Activated effector memory CD4-positive, alpha-beta T cell treated with anti-CD3 and anti-CD28 coated beads, Interleukin-2, amount 50 U/mL, for 16 hours (primary cell): Measurements from ENCODE around the gene TSNAXIP1.
A peak's percentile ranks its signal among the peaks of the same experiment; 100 is the strongest.
"Not testable (repeated sequence)": the region's sequence is repeated elsewhere in the genome, so short reads cannot be mapped to it uniquely, and the experiment has no call there.

Source experiments
- DNase-seq: peaks from one replicate; pipeline ENCODE4 v3.0.0-alpha.2; 2020

TSNAXIP1 gene

DNA sequence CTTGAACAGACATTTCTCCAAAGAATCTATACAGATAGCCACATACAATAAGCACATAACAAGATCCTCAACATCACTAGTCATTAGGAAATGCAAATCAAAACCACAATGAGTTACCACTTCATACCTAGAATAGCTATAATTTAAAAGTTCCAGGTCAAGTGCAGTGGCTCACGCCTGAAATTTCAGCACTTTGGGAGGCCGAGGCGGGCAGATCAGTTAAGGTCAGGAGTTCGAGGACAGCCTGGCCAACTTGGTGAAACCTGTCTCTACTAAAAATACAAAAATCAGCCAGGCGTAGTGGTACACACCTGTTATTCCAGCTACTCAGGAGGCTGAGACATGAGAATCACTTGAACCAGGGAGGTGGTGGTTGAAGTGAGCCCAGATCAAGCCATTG, 20.2 kb upstream of the TSNAXIP1 start:
- DNase-seq, result no peak

DNA sequence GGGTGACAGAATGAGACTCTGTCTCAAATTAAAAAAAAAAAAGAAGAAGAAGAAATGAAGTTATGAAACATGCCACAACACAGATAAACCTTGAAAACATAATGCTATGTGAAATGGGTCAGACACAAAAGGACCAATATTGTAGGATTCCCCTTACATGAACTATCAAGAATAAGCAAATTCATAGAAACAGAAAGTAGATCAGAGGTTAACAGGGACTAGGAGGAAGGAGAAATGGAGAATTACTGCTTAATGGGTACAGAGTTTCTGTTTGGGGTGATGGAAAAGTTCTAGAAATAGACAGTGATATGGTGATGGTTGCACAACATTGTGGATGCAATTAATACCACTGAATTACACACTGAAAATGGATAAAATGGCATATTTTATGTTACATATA, 16.6 kb upstream of the TSNAXIP1 start:
- DNase-seq, result no peak

- no peak for DNase-seq
These were observed 10.5 kb upstream of the TSNAXIP1 start for GRCh38 chr16:67796099-67796718.

GRCh38 chr16:67800338-67800926, 6.3 kb upstream of the TSNAXIP1 start:
- DNase-seq, result no peak

GRCh38 chr16:67801241-67801640, 5.4 kb upstream of the TSNAXIP1 start:
- DNase-seq, result no peak

DNA sequence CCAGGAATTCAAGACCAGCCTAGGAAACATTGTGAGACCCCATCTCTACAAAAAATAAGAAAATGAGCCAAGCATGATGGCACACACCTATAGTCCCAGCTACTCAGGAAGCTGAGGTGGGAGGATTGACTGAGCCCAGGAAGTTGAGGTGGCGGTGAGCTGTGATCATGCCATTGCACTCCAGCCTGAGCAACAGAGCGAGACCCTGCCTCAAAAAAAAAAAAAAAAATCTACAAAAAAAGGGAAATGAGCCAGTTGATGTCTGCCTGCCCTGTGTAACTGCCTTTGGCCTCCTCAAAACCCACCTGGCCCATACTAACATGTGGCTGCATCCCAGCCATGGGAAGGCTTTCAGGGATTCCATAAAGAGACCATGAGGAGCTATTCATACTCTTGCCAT, 4.8 kb upstream of the TSNAXIP1 start:
- DNase-seq, result peak; percentile 73

GRCh38 chr16:67803894-67804293, 2.8 kb upstream of the TSNAXIP1 start:
- DNase-seq, result no peak

GRCh38 chr16:67804853-67805542, 1.7 kb upstream of the TSNAXIP1 start:
- no peak for DNase-seq

DNA sequence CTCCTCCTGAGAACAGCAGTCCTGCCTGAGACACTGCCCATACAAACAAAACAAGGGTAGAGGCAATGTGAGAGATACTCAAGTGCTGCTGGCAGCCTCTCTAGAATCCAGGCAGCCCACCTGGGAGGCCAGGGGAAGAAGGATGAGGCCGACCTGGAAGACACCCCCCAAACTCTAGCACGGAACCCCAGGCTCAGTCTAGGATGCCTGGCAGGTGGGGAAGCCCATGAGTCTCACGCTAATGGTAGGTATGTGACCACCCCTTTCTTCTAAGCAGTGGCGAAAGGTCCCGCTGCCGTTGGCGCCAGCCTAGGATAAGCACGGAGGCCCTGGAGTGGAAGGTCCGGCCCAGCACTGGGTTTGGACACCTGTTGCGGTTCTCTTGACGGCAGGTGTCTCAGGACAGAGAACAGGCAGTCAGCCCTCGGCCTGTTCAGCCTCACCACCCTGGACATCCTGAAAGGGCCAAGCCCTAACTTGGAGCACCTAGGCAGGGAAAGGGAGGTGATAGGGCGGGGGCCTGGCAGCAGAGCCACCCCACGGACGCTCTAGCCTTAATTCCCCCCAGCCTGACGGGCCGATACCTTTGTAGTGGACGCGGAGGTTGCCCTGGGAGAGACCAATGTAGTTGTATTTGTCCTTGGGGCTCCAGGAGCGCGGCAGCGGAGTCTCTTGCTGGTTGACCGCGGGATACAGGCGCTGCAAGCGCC, 816 bp upstream of the TSNAXIP1 start:
- DNase-seq, result no peak

DNA sequence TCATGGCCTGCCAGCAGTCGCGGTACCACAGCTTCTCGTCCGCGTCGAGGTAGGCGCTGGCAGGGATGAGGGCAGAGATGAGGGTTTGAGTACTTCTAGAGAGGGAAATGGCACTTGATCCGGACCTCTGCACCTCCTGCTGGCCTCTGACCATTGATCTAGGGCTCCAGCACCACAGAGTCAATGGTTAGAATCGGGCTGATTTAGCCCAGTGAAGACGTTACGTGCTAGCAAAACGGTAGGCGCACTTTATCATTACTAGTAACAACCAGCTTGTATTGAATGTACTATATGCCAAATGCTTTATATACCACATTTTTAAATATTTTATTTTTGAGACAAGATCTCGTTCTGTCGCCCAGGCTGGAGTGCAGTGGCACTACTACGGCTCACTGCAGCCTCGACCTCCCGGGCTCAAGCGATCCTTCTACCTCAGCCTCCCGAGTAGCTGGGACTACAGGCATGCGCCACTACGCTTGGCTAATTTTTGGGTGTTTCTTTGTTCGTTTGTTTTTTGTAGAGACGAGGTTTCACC, 526 bp downstream of the TSNAXIP1 start:
- DNase-seq, result no peak

DNA sequence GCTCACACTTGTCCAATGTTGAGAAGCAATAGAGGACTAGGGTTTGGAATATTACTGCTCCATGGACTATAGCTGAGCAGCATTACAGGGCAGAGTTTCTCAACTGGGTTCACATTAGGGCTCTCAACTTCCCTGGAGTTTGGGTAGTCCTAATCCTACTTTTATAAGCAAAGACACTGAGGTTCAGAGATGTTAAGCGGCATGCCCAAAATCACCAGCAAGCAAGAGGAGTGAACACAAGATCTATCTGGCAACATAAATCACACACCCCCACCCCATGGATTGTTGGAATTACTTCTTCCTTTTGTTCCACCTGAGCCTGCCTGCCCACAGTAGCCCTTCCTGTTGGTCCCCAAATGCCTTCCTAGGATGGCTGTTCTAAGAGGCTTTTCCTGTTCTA, 5.2 kb downstream of the TSNAXIP1 start:
- no peak for DNase-seq

GRCh38 chr16:67814567-67814966, 7.9 kb downstream of the TSNAXIP1 start:
- no peak for DNase-seq

DNA sequence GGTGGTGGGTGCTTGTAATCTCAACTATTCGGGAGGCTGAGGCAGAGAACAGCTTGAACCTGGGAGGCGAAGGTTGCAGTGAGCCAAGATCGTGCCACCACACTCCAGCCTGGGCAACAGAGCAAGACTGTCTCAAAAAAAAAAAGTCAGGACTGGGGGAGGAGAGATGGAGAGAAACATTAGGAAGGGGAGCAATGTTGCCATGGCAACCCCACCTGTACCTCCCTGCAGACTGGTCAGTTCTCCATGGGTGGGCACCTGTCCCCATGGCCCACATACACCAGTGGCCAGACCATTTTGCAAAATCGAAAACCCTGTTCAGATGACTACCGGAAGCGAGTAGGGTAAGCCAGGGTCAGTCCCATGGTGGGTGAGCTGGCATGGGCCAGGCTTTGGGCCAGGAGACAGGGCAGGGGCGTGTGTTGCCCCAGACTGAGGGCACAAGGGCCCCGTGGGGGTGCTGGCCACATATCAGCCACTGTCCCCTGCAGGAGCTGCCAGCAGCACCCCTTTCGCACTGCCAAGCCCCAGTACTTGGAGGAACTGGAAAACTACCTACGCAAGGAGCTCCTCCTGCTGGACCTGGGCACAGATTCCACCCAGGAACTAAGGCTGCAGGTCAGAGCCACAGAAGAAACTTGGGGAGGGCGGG, 14.0 kb downstream of the TSNAXIP1 start:
- DNase-seq, result no peak

- DNase-seq, result no peak
These were observed 15.8 kb downstream of the TSNAXIP1 start for GRCh38 chr16:67822511-67822910.

DNA sequence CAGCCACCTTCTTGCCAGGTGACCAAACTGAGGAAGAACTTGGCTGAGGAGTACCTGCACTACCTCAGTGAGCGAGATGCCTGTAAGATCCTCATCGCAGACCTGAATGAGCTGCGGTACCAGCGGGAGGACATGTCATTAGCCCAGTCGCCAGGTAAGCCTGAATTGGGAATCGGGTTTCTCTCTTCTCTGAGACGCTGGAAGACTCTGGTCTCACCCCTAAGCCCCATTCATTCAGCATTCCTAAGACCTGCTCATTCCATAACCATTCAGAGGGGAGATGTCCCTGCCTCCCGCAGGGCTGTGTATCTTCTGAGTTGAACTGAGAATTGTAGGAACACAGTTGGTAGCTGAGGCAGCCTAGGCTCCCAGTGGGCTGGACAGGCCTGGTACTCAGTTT, 18.4 kb downstream of the TSNAXIP1 start:
- DNase-seq, result no peak

DNA sequence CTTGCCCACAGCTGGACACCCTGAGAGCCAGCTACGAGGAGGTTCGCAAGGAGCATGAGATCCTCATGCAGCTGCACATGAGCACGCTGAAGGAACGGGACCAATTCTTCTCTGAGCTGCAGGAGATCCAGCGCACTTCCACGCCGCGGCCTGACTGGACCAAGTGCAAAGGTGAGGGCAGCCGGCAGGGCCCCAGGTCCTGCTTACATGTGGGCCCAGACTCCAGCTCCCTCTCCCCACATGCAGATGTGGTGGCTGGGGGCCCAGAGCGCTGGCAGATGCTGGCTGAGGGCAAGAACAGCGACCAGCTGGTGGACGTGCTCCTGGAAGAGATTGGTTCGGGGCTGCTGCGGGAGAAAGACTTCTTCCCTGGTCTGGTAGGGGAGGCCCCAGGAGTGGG, 19.2 kb downstream of the TSNAXIP1 start:
- DNase-seq, result no peak

GRCh38 chr16:67828651-67829050, 22.0 kb downstream of the TSNAXIP1 start:
- DNase-seq, result no peak

GRCh38 chr16:67833030-67833414, 26.3 kb downstream of the TSNAXIP1 start:
- no peak for DNase-seq

DNA sequence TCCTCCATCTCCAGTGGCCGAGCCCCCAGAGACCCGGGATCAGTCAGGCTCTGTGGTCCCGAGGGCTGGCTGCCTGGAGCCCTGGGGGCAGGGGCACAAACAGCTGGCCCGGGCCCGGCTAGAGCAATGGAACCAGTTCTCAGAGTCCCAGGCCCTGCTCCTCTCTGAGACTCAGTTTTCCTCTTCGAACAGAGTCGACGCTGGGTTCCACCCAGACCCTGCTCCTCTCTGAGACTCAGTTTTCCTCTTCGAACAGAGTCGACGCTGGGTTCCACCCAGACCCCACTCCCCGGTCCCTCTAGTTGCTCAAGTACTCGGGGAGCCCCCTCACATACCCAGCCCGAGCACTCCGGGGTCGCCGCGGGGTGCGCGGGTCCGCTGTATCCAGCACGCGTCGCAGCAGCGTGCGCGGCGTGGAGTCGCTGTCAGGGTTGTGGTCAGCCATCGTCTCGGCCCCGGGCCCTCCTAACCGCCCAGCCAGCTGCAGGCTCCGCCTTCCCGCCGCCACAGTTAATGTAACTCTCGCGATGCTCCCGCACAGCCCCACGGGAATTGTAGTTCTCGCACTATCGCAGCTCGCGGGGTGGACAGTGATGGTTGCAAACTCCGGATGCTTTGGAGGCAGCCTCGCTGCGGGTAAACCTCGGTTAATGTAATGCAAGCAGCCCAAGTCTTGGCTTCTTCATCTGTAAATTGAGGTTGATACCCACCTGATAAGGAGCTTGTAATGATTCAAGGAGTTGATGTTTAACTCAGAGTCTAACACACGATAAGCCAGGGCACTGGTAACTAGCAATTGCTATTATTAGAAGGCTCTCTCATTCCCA, 26.9 kb downstream of the TSNAXIP1 start:
- DNase-seq, result peak; percentile 97

DNA sequence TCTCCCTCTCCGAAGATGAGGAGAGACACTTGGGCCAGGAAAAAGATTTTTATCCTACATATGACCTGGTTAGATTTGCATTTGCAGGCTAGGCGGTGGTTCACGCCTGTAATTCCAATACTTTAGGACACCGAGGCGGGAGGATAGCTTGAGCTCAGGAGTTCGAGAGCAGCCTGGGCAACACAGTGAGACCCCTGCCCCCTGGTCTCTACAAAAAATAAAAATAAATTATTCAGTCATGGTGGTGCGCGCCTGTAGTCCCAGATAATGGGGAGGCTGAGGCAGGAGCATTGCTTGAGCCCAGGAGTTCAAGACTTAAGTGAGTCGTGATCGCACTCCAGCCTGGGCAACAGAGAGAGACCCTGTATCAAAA, 27.5 kb downstream of the TSNAXIP1 start:
- DNase-seq, result no peak

DNA sequence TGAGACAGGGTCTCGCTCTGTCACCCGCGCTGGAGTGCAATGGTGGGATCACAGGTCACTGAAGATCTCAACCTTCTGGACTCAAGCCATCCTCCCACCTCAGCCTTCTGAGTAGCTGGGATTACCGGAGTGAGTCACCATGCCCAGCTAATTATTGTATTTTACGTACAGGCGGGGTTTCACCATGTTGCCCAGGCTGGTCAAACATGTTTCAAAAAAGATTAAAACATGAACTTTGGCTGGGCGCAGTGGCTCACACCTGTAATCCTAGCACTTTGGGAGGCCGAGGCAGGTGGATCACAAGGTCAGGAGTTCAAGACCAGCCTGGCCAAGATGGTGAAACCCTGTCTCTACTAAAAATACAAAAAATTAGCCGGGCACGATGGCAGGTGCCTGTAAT, 30.5 kb downstream of the TSNAXIP1 start:
- DNase-seq, result not testable (repeated sequence)

GRCh38 chr16:67837811-67838210, 31.1 kb downstream of the TSNAXIP1 start:
- no peak for DNase-seq
